Left hindlimb (tissue), 1 donor: ENCODE results near the gene MMD.

Source experiments
- DNase-seq: peaks from one replicate; pipeline ENCODE4 v3.0.0-alpha.2; 2018

The MMD gene

GRCh38 chr17:55344514-55344997, 77.1 kb downstream of the MMD start:
- DNase-seq, result no peak

DNA sequence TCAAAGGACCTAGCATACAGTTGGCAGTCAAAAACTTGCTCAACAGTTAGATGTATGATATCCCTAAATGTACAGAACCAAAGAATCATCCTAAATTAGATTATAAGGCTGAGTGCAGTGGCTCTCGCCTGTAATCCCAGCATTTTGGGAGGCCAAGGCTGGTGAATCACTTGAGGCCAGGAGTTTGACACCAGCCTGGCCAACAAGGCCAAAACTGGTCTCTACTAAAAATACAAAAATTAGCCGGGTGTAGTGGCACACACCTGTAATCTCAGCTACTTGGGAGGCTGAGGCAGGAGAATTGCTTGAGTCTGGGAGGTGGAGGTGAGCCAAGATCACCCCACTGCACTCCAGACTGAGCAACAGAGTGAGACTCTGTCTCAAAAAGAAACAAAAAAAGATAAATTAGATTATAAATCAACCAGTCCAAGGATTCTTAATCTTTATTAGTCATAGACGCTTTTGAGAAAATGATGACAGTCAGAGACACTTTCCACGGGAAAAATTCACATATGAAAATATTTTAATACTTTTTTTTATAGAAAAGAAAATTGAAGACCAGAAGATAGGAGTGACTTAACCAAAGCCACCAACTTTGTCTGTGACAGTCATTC, 77.6 kb downstream of the MMD start:
- no peak for DNase-seq

GRCh38 chr17:55342800-55343585, 78.6 kb downstream of the MMD start:
- no peak for DNase-seq
